Measurements from ENCODE around the gene DHX57.

DNA sequence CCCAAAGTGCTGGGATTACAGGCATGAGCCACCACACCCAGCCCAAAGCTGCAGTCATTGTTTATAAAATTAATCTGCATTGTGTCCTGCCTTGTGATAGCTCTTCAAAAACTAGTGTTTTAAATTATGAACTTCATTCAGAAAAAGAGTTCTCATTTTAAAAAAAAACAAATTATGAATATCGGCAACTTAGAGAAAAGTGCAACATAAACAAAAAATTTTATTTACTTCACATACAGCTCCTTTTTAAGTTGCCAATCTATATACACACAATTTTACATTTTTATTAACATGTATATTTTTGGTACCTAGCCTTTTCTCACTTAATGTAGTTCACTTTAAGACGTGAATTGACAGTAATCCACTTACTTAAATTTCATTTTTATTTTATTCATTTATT, 50.8 kb downstream of the DHX57 start:
- no peak for TF ChIP-seq SUZ12 (IDR thresholded peaks at IDR 0.05)
- TF ChIP-seq HDGF (IDR thresholded peaks at IDR 0.05; ENCODE audit: borderline replicate concordance): no peak
- no peak for TF ChIP-seq TARDBP (IDR thresholded peaks at IDR 0.05)
- no peak for TF ChIP-seq FOXA1 (IDR thresholded peaks at IDR 0.05)
- TF ChIP-seq SP1 (IDR thresholded peaks at IDR 0.05): no peak
- no peak for TF ChIP-seq ELF4 (IDR thresholded peaks at IDR 0.05)
- TF ChIP-seq FOXM1 (IDR thresholded peaks at IDR 0.05; ENCODE audit: borderline replicate concordance): no peak
- TF ChIP-seq ZNF384 (IDR thresholded peaks at IDR 0.05): no peak
- no peak for TF ChIP-seq FOXK2 (IDR thresholded peaks at IDR 0.05)
- no peak for TF ChIP-seq BHLHE40 (IDR thresholded peaks at IDR 0.05; ENCODE audit: borderline replicate concordance)
